HEK293 (cell line): ENCODE results near the gene TEKTIP1.
A peak's percentile ranks its signal among the peaks of the same experiment; 100 is the strongest.

Source experiments
- CTCF ChIA-PET: fragments of 350-600 bp; formaldehyde crosslinking; extraction: SDS; loops from one replicate; lab custom pipeline; 2021; ENCODE audit warnings: antibody characterized with exemption; lab: Yijun Ruan, JAX
- POLR2A ChIA-PET: fragments of 300-600 bp; formaldehyde crosslinking; extraction: SDS; loops from one replicate; lab custom pipeline; 2020; ENCODE audit warnings: antibody characterized with exemption, inconsistent platforms; lab: Yijun Ruan, JAX
- H3K27ac ChIP-seq: fragments of 200-500 bp; sonication (Bioruptor generic); 2 replicates; pipeline ENCODE4 v1.5.1; 2014; ENCODE audit warnings: low read depth, low read length, control low read depth, inconsistent platforms; ENCODE audit errors: extremely low read depth
- H3K36me3 ChIP-seq, 2 experiments: fragments of 200-500 bp in 1 of 2; sonication (Bioruptor generic) in 1 of 2; 1 replicate in 1 of 2; 2 replicates in 1 of 2; pipeline ENCODE4 v1.5.1; 2014 to 2017; ENCODE audit warnings: inconsistent platforms in 2 of 2, low read length in 2 of 2; ENCODE audit not compliant: control insufficient read depth in 2 of 2, insufficient read depth in 1 of 2
- H3K4me1 ChIP-seq: fragments of 200-500 bp; sonication (Bioruptor generic); 2 replicates; pipeline ENCODE4 v1.5.1; 2014; ENCODE audit warnings: mild to moderate bottlenecking, low read length, inconsistent platforms; ENCODE audit not compliant: control insufficient read depth, insufficient read depth
- H3K4me3 ChIP-seq: 2 replicates; pipeline ENCODE4 v1.5.1; 2011; ENCODE audit warnings: low read depth, mild to moderate bottlenecking, control low read depth, low read length, moderate library complexity
- H3K9me3 ChIP-seq: fragments of 200-500 bp; sonication (Bioruptor generic); 2 replicates; pipeline ENCODE4 v1.5.1; 2014; ENCODE audit warnings: low read depth, low read length, inconsistent platforms; ENCODE audit not compliant: control insufficient read depth, insufficient read depth
- GLIS1 ChIP-seq: fragments of 450-650 bp; formaldehyde crosslinking; IDR thresholded peaks from 2 replicates; pipeline ENCODE4 v1.5.1; 2016; ENCODE audit warnings: missing biosample characterization, missing genetic modification characterization
- HIC1 ChIP-seq: fragments of 450-650 bp; formaldehyde crosslinking; IDR thresholded peaks from 2 replicates; pipeline ENCODE4 v1.5.1; 2016; ENCODE audit warnings: missing biosample characterization, missing genetic modification characterization
- KLF1 ChIP-seq: fragments of 450-650 bp; formaldehyde crosslinking; IDR thresholded peaks from 2 replicates; pipeline ENCODE4 v1.5.1; 2016; ENCODE audit warnings: missing biosample characterization, missing genetic modification characterization
- KLF17 ChIP-seq: fragments of 450-650 bp; formaldehyde crosslinking; IDR thresholded peaks from 2 replicates; pipeline ENCODE4 v1.5.1; 2016; ENCODE audit warnings: missing biosample characterization, missing genetic modification characterization
- KLF8 ChIP-seq: fragments of 450-650 bp; formaldehyde crosslinking; IDR thresholded peaks from 2 replicates; pipeline ENCODE4 v1.5.1; 2016; ENCODE audit warnings: missing biosample characterization, missing genetic modification characterization
- PATZ1 ChIP-seq: fragments of 450-650 bp; formaldehyde crosslinking; IDR thresholded peaks from 2 replicates; pipeline ENCODE4 v1.5.1; 2016; ENCODE audit warnings: missing biosample characterization, missing genetic modification characterization
- SP3 ChIP-seq: fragments of 450-650 bp; formaldehyde crosslinking; IDR thresholded peaks from 2 replicates; pipeline ENCODE4 v1.5.1; 2016; ENCODE audit warnings: missing biosample characterization, missing genetic modification characterization
- TSHZ1 ChIP-seq: fragments of 450-650 bp; formaldehyde crosslinking; IDR thresholded peaks from 2 replicates; pipeline ENCODE4 v1.5.1; 2016; ENCODE audit warnings: missing biosample characterization, missing genetic modification characterization, borderline replicate concordance
- YY2 ChIP-seq: fragments of 450-650 bp; formaldehyde crosslinking; IDR thresholded peaks from 2 replicates; pipeline ENCODE4 v1.5.1; 2016; ENCODE audit warnings: missing biosample characterization, missing genetic modification characterization
- ZBTB10 ChIP-seq: fragments of 450-650 bp; formaldehyde crosslinking; IDR thresholded peaks from 2 replicates; pipeline ENCODE4 v1.5.1; 2016; ENCODE audit warnings: missing biosample characterization, missing genetic modification characterization
- ZBTB21 ChIP-seq: fragments of 450-650 bp; formaldehyde crosslinking; IDR thresholded peaks from 2 replicates; pipeline ENCODE4 v1.5.1; 2017; ENCODE audit warnings: missing biosample characterization, missing genetic modification characterization
- ZBTB49 ChIP-seq: fragments of 450-650 bp; formaldehyde crosslinking; IDR thresholded peaks from 2 replicates; pipeline ENCODE4 v1.5.1; 2016; ENCODE audit warnings: missing biosample characterization, missing genetic modification characterization, low read depth
- ZBTB7A ChIP-seq: fragments of 450-650 bp; formaldehyde crosslinking; IDR thresholded peaks from 2 replicates; pipeline ENCODE4 v1.5.1; 2016; ENCODE audit warnings: low read depth, missing biosample characterization, missing genetic modification characterization
- ZEB2 ChIP-seq: fragments of 450-650 bp; formaldehyde crosslinking; IDR thresholded peaks from 2 replicates; pipeline ENCODE4 v1.5.1; 2016; ENCODE audit warnings: missing biosample characterization, missing genetic modification characterization
- ZIC2 ChIP-seq: fragments of 450-650 bp; formaldehyde crosslinking; IDR thresholded peaks from 2 replicates; pipeline ENCODE4 v1.5.1; 2016; ENCODE audit warnings: missing biosample characterization, missing genetic modification characterization
- ZNF10 ChIP-seq: fragments of 450-650 bp; formaldehyde crosslinking; IDR thresholded peaks from 2 replicates; pipeline ENCODE4 v1.5.1; 2017; ENCODE audit warnings: missing biosample characterization, missing genetic modification characterization
- ZNF394 ChIP-seq: fragments of 450-650 bp; formaldehyde crosslinking; IDR thresholded peaks from 2 replicates; pipeline ENCODE4 v1.5.1; 2016; ENCODE audit warnings: missing biosample characterization, missing genetic modification characterization, mild to moderate bottlenecking, moderate library complexity, borderline replicate concordance
- ZNF416 ChIP-seq: fragments of 450-650 bp; formaldehyde crosslinking; IDR thresholded peaks from 2 replicates; pipeline ENCODE4 v1.5.1; 2016; ENCODE audit warnings: missing biosample characterization, missing genetic modification characterization
- ZNF48 ChIP-seq: fragments of 450-650 bp; formaldehyde crosslinking; IDR thresholded peaks from 2 replicates; pipeline ENCODE4 v1.5.1; 2016; ENCODE audit warnings: missing biosample characterization, missing genetic modification characterization
- ZNF623 ChIP-seq: fragments of 450-650 bp; formaldehyde crosslinking; IDR thresholded peaks from 2 replicates; pipeline ENCODE4 v1.5.1; 2016; ENCODE audit warnings: missing biosample characterization, missing genetic modification characterization

TEKTIP1 gene

GRCh38 chr19:3537438-3538240 is 1.3 kb upstream of the TEKTIP1 start:
- H3K36me3 ChIP-seq, result peaks cover 3 to 45% of the 10 kb centered on the region in 2 experiments; a peak in 2 of 3 replicates
- ChIA-PET POLR2A (interaction anchor here (0.5 to 0.8 kb wide), 3 partner anchors 19 to 48 kb away, joined by 3 read pairs; partner anchors contain the start of gene DOHH), CTCF (no interaction called here)
- no peak overlapping the region for H3K4me3 ChIP-seq
- H3K27ac ChIP-seq, result peak overlapping the region; percentile 1; the same call in 1 of the 2 replicates
- no peaks in the 10 kb centered on the region for H3K9me3 ChIP-seq
- H3K4me1 ChIP-seq, result no peaks in the 10 kb centered on the region
- TF ChIP-seq ZEB2 (tag by site-specific recombination) (no peak), ZBTB10 (tag by site-specific recombination) (no peak), TSHZ1 (tag by site-specific recombination) (no peak), PATZ1 (tag by site-specific recombination) (no peak), KLF8 (tag by site-specific recombination) (peak; percentile 84; the same call in 1 of the 2 replicates), YY2 (tag by site-specific recombination) (no peak), ZBTB21 (no peak), ZBTB49 (tag by site-specific recombination) (no peak), GLIS1 (tag by site-specific recombination) (peak; percentile 75), HIC1 (tag by site-specific recombination) (peak; percentile 67; the same call in 1 of the 2 replicates), ZNF394 (tag by site-specific recombination) (no peak), ZNF48 (tag by site-specific recombination) (no peak), KLF17 (tag by site-specific recombination) (peak; percentile 78), SP3 (peak; percentile 19; the same call in 1 of the 2 replicates), KLF1 (peak; percentile 26; the same call in 1 of the 2 replicates), ZIC2 (tag by site-specific recombination) (peak; percentile 34), ZBTB7A (tag by site-specific recombination) (0 out of 2 replicates have a peak, but pooled peaks have one; percentile 11), ZNF10 (peak; percentile 48; the same call in 1 of the 2 replicates), ZNF416 (tag by site-specific recombination) (no peak), ZNF623 (tag by site-specific recombination) (peak; percentile 100)
